Progenitor cell of endocrine pancreas (in vitro differentiated cells): ENCODE results near the gene JAM3. TPM values are rescaled to one million over a fixed set of nuclear protein-coding genes. Genes with fewer than 3 reads are reported as not detected.
A peak's percentile ranks its signal among the peaks of the same experiment; 100 is the strongest.

Source experiments
- DNase-seq: peaks from one replicate; pipeline ENCODE4 v3.0.0; 2021; ENCODE audit warnings: low spot score; ENCODE audit not compliant: unreplicated experiment
- H3K27ac Mint-ChIP-seq: 2 replicates; pipeline ENCODE4 v1.8.0; 2021; ENCODE audit warnings: mild to moderate bottlenecking, moderate library complexity, mixed read lengths
- H3K27me3 Mint-ChIP-seq: 2 replicates; pipeline ENCODE4 v1.8.0; 2021; ENCODE audit warnings: mixed read lengths
- H3K36me3 Mint-ChIP-seq: 2 replicates; pipeline ENCODE4 v1.8.0; 2022; ENCODE audit warnings: mixed read lengths; ENCODE audit not compliant: insufficient read depth
- H3K4me1 Mint-ChIP-seq: 2 replicates; pipeline ENCODE4 v1.8.0; 2021; ENCODE audit warnings: low read depth, mixed read lengths
- H3K4me3 Mint-ChIP-seq: 2 replicates; pipeline ENCODE4 v1.8.0; 2021; ENCODE audit warnings: low read depth, mild to moderate bottlenecking, moderate library complexity, mixed read lengths
- H3K9me3 Mint-ChIP-seq: 2 replicates; pipeline ENCODE4 v1.8.0; 2021; ENCODE audit warnings: low read depth, mixed read lengths
- long read RNA-seq: library from polyadenylated mRNA; unstranded; transcript quantifications from one replicate; pipeline ENCODE4 v2.0.0, GENCODE V29; 2020
- total RNA-seq: library from RNA; stranded (reverse); gene quantifications from 2 replicates; pipeline ENCODE4 v1.2.1, GENCODE V29; 2021
- TF ChIP-seq, protein P1 (sequence below): fragments of 200-600 bp; sonication (generic); IDR thresholded peaks from one replicate; pipeline ENCODE4 v1.5.0; 2021; ENCODE audit warnings: antibody characterized with exemption, mild to moderate bottlenecking; ENCODE audit not compliant: unreplicated experiment

Gene JAM3
- 37.0 and 37.6 TPM in 2 replicates for total RNA-seq
- long read RNA-seq, transcript JAM3-207 (3 exons, 997 nt) = minor isoform, 5 of 364 reads
- long read RNA-seq, transcript JAM3-201 (9 exons, 3,912 nt) = major isoform, 326 of 364 reads
- long read RNA-seq, partial matches to known transcripts = 7 of 364 reads
- long read RNA-seq, other reads (novel, unspliced or antisense) = 25 of 364 reads

DNA sequence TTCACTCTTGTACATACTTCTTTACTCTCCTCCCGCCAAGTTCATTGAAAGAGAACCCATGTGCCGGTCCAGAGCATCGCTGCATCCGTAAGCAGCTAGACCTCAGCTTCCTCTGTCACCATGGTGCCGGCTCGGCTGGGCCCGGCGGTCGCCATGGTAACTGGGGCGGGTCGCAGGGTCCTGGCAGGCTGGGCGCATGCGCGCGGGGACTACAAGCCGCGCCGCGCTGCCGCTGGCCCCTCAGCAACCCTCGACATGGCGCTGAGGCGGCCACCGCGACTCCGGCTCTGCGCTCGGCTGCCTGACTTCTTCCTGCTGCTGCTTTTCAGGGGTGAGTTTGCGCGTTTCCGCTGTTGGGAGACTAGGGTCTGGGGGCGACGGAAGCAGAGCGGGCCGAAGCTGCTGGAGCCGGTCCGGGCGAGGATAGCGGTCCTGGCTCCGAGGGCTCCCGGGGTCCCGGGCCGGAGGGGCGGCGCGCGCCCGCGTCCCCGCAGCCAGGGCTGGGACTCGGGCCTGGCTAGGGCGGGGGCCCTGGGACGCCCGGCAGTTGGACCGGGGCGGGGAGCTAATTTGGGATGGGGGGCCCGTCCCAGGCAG, at the start of gene JAM3:
Gene JAM3, plus strand, starts transcription at position 244 of the 597 bp plus-strand sequence. Its CDS starts 12 bp downstream, at position 256.
- H3K27ac Mint-ChIP-seq = peak within 1 kb of the TSS; percentile 93
- H3K4me1 Mint-ChIP-seq = peaks cover 7% of the 10 kb centered on the region
- peak within 1 kb of the TSS; percentile 95 for H3K4me3 Mint-ChIP-seq
- no peaks in the 10 kb centered on the region for H3K36me3 Mint-ChIP-seq
- peak; percentile 98 for DNase-seq
- TF ChIP-seq, protein P1, sequence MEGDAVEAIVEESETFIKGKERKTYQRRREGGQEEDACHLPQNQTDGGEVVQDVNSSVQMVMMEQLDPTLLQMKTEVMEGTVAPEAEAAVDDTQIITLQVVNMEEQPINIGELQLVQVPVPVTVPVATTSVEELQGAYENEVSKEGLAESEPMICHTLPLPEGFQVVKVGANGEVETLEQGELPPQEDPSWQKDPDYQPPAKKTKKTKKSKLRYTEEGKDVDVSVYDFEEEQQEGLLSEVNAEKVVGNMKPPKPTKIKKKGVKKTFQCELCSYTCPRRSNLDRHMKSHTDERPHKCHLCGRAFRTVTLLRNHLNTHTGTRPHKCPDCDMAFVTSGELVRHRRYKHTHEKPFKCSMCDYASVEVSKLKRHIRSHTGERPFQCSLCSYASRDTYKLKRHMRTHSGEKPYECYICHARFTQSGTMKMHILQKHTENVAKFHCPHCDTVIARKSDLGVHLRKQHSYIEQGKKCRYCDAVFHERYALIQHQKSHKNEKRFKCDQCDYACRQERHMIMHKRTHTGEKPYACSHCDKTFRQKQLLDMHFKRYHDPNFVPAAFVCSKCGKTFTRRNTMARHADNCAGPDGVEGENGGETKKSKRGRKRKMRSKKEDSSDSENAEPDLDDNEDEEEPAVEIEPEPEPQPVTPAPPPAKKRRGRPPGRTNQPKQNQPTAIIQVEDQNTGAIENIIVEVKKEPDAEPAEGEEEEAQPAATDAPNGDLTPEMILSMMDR = no peak
- H3K9me3 Mint-ChIP-seq = no peaks in the 10 kb centered on the region
- H3K27me3 Mint-ChIP-seq = peaks cover 37% of the 10 kb centered on the region

DNA sequence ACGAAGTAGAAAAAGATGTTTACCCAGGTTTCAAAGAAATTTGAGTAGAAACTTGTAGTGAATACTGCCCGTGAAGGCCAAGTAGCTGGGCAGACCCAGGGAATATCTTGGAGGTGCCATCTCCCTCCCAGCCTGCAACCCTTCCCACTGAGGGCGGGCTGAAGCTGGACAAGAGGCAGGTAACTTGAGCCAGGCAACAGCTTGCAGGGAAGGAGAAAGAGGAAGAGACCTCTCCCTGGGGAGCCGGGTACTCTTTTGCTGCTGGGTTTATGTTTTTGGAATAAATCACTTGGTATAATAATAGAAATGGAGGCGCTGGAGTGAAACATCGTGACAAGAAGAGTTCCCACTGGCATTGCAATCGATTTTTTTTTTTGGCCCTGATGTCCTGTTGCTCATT, 49.4 kb upstream of the JAM3 start:
- Mint-ChIP-seq H3K9me3 (no peaks in the 10 kb centered on the region), H3K4me3 (no peak overlapping the region), H3K4me1 (no peaks in the 10 kb centered on the region), H3K36me3 (no peaks in the 10 kb centered on the region), H3K27me3 (peaks cover 49% of the 10 kb centered on the region), H3K27ac (no peak overlapping the region)
- DNase-seq = no peak
- TF ChIP-seq, protein P1 = no peak

DNA sequence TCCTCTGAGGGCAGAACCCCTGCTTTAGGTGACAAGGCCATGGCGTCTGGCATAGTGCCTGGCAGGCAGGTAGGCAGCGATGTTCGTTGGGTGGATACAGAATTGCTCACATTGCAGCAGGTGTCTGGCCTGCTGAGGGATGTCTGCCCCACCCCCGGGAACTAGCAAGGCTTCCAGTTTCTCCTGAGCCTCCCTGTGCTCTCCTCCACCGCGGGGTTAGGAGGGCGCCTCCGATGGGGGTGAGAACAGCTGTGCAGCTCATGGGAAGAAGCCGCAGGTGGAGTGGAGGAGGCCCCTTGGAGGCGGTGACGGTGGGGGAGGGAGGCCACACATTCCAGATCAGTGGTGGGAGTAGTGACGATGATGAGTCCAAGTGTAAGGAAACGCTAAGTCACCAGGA, 48.3 kb upstream of the JAM3 start:
- Mint-ChIP-seq H3K4me1 (no peaks in the 10 kb centered on the region), H3K27me3 (peaks cover 44% of the 10 kb centered on the region), H3K27ac (no peak overlapping the region), H3K9me3 (no peaks in the 10 kb centered on the region), H3K4me3 (no peak overlapping the region), H3K36me3 (no peaks in the 10 kb centered on the region)
- DNase-seq = no peak
- TF ChIP-seq, protein P1 = no peak

DNA sequence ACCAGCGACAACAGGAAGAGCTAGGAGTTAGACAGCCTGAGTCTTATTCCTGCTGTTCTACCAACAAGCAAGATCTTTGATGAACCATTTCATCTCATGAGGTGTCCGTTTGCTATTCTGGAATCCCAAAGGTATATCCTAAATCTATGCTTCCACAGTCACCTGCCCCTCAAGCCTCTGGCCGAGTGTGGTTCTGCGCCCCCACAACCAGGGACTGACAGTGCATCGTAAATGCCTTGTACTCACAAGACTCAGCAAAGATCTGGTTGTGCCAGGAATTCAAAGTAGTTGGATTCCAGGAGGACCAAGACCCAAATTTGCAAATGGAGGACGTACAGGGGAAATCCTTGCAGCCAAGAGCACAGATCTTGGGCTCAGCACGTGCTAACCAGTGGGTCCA, 47.5 kb upstream of the JAM3 start:
- no peaks in the 10 kb centered on the region for H3K9me3 Mint-ChIP-seq
- no peak overlapping the region for H3K4me3 Mint-ChIP-seq
- H3K4me1 Mint-ChIP-seq = no peaks in the 10 kb centered on the region
- no peak overlapping the region for H3K27ac Mint-ChIP-seq
- H3K36me3 Mint-ChIP-seq = no peaks in the 10 kb centered on the region
- DNase-seq = no peak
- peaks cover 37% of the 10 kb centered on the region for H3K27me3 Mint-ChIP-seq
- TF ChIP-seq, protein P1 = no peak

DNA sequence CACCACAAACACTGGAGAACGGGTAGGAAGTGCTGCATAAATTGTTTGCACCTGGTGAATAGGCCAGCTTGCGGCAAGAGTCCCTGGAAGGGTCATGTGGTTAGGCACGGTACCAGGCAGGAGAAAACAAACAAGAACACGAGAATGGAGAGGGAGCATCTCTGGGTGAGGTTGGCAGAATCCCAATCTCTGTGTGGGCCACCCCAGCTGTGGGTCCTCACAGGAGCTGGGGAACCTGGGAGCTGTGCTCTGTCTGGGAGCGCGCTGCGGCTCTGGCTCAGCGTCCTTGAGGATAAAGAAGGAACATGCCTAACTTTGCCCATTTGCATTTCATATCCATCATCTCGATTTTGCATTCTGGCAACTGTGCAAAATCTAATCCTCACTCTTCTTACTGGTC, 46.1 kb upstream of the JAM3 start:
- Mint-ChIP-seq H3K36me3 (no peaks in the 10 kb centered on the region), H3K4me1 (peaks cover 10% of the 10 kb centered on the region), H3K4me3 (no peak overlapping the region), H3K27ac (no peak overlapping the region), H3K27me3 (peaks cover 31% of the 10 kb centered on the region), H3K9me3 (no peaks in the 10 kb centered on the region)
- TF ChIP-seq, protein P1 = no peak
- no peak for DNase-seq
